ENCODE measurements around the gene CBLC.

GRCh38 chr19:44756089-44756562 lies 21.6 kb upstream of the CBLC start:
- TF ChIP-seq CTCF (conservative IDR thresholded peaks at IDR 0.05) (no peak), EZH2 (IDR thresholded peaks at IDR 0.05; ENCODE audit: low read depth) (no peak)

Measured in PC-9 (cell line).